Stimulated activated CD4-positive, alpha-beta T cell treated with anti-CD3 and anti-CD28 coated beads, Interleukin-4, amount 100 ng/mL, for 48 hours (primary cell): ENCODE results near the gene RETREG1.
"Not testable (repeated sequence)": the region's sequence is repeated elsewhere in the genome, so short reads cannot be mapped to it uniquely, and the experiment has no call there.

Source experiments
- DNase-seq, 2 donors: peaks; one replicate each; pipeline ENCODE4 v3.0.0-alpha.2; 2020; ENCODE audit warnings: low read depth in 2 of 2

RETREG1 gene

DNA sequence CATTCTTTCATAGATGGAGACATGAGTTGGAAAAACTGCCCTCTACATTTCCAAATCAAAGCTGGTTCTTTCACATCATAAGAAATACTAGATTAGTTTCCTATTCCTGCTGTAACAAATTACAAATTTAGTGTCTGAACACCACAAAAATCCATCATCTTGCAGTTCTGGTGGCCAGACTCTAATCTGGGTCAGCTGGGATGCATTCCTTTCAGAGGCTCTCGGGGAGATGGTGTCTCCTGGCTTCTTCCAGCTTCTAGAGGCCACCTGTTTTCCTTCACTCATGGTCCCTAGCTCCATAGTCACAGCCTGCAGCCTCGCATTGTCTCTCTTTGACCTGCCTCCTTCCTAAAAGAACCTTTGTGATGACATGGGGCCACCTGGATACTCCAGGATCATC lies 65.2 kb downstream of the RETREG1 start:
- DNase-seq, result no peak

DNA sequence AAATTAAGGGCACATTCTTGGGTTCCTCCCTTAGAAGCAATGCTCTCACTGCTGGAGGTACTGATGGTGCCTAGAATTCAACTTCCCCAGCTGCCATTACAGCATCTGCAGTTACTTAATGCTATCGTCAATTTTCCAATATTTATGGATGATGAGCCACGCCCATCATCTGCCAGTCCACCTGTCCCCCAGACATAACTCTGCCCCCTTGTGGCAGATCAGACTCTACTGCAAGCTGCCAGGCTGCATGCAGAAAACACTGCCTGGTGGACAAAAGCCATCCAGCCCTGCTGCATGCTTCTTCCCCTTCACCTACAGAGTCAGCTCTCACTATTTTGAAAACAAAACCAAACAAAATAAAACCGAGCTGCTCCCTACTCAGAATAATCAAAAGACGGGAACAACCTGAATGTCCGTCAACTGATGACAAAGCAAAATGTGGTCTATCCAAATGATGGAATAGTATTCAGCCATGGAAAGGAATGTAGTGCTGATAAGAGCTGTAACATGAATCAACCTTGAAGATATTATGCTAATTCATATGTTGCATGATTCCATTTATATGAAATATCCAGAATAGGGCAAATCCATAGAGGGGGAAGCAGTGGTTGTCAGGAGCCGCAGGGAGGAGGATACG lies 66.4 kb downstream of the RETREG1 start:
- DNase-seq, result peak; percentile 28 to 39

DNA sequence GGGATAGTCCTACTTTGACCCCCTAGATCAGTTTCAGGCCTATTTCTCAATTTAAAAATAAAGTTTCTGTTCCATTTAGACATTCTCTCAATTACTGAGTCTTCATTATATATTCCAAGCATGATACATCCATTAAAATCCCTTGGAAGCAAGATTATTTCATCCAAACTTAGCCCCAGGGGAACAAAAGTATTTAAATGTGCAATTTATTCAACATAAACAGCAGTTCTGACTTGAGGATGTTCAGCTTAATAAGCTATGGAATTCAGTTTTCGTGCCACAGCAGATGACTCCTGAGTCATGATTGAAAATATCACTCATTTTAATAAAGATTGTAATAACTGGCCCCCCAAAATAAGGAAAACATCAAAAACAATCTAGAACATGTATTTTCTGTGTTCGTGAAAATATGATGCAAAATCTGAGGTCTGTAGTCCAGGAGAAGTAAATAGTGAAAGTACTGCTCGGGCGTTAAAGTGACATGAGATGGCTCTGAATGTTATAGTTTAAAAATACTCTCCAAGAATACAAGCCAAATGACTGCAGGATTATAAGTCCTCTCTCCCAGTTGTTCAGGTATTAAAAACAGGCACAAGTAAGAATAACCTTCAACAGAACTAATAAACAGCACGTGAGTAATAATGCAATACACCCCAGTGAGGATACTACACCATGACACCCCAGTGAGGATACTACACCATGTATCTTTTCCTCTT lies 67.1 kb downstream of the RETREG1 start:
- no peak for DNase-seq

DNA sequence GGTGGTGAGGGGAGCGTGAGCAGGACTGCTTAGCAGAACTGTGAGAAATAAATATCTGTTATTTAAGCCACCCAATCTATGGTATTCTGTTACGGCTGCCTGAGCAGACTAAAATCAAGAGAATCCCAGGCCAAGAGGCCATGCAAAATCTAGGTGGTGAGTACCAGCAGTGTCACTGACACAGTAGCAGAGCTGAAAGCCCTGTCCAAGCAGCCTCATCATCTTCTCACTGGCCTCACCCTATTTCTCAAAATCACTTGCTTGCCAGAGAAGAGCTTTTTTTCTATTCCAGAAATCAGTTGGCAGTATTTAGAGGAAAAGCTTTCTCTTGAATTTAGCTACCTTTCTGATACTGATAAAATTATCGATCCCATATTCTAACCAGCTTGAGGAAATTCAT lies 68.0 kb downstream of the RETREG1 start:
- no peak for DNase-seq

DNA sequence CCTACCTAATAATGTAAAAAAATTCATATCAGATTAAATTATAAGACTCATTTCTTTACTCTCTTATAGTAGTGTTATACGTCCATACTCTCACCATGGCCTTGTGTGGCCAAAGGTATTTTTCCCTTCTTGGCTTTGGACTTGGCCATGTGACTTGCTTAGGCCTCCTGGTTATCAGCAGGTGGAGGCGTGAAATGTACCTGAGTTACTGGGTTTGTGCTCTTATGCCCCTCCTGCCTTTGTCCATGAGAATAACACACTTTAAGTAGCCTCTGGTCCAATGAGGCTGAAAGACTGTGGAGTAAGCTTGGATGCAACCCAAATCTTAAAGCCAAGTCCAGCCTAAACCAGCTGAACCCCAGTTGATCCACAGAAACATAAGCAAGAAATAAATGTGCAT lies 68.7 kb downstream of the RETREG1 start:
- no peak for DNase-seq

DNA sequence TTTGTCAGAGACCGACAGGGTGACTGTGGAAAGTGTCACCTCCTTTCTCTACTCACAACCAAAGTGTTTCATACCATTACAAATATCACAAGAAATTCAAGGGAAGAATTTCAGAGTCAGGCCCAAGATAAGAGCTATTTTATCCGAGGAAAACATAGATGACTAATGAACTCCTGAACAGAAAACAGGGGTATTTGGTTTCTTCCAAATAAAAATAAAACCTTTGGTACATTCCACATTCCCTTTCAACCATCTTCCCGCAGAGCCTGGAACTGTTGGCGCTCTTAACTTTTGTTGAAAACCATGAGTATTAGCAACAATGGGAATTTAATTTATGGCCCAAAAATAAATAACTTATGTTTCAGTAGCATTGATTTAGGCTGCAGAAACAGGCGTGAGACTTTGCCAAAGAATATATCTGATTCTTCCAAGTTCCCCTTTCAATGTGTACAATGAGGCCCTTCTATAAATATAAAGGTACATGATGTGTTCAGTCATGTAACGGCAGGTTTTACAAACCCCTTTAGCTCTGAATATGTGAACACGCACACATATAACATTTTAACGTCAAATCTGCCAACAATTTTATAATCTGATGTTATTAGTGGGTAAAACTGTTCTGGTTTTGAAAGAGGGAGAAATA lies 69.5 kb downstream of the RETREG1 start:
- no peak for DNase-seq

DNA sequence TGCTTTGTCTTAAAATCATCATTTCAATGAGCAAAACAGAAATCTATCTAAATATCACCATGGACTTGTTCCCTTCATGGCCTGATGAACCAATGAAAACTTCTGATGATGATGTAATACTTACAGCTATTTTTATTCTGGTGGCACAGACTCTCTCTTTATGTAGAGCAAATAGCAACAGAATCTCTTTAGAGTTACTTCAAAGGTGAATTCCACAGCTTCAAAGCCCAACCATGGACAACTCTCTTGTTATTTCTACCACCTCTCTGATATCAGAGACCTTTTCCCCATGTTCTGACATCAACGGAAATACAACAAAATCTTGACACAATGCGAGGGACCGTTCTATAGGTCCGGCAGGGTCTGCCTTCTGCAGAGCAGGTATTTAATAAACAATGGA lies 70.1 kb downstream of the RETREG1 start:
- no peak for DNase-seq

DNA sequence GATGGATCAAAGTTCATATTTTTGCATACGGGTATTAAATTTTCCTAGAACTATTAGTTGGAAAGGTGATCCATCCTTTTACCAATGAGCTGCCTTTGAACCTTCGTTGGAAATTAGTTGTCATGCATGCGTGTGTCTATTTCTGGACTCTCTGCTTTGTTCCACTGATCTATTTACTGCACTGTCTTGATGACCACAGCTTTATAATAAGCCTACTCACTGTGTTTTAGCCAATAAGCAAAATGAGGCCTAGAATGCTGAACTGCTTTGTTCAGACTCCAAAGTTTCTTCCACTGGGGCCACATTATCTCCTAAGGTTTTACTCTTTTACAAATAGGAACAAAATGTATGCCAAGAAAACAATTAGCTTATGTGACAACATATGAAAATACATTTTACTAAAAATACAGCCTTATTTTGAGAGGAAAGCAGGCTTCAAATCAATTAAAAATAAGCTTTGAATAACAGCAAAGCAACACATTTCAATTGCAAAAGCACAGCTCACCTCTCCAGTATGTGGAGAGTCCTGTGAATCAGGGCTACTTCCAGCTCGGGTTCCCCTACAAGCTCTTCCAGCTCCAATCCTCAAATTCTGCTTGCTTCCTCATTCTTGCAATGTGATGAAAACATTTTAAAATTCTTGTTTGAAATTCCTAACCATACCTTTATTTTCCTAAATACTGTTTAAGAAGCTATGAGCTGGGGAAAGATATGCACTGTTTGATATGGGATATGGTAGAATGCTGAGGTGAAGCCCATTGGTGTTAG lies 72.0 kb downstream of the RETREG1 start:
- no peak for DNase-seq

DNA sequence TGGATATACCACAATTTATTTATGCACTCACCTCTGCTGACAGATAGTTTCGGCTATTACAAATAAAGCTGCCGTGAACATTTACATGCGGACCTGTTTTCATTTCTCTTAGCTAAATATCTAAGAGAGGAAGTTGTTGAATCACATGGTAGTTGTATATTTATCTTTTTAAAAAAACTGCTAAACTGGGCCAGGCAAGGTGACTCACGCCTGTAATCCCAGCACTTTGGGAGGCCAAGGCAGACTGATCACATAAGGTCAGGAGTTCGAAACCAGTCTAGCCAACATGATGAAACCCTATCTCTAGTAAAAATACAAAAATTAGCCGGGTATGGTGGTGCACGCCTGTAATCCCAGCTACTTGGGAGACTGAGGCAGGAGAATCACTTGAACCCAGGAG lies 73.6 kb downstream of the RETREG1 start:
- not testable (repeated sequence) for DNase-seq

DNA sequence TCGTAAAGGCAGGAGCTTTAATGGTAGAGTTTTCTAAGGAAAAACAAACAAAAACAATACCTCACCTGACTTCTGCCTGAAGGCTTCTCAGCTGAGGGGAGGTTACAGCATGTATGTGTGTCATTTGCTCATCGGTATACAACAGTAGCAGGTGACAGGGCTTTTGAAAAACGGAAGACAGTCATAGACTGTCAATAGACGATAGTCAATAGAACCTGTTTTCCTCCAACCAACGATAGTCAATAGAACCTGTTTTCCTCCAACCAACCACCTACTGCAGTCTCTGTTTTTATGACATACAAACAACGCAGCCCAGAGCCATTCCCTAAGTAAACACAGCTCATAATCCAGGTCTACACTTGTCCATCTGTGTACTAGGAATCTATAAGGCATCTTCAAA lies 74.6 kb downstream of the RETREG1 start:
- no peak for DNase-seq

DNA sequence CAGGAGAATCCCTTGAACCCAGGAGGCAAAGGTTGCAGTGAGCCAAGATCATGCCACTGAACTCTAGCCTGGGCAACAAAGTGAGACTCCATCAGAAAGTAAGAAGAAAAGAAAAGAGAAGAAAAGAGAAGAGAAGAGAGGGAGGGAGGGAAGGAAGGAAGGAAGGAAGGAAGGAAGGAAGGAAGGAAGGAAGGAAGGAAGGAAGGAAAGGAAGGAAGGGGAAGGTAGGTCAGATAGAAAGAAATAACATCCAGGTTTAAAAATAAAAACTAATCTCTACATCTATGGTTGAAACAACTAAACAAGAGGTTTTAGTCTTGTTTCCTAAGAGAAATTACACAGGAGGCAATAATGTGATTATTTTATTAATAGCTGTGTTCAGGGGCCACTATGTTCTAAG lies 75.2 kb downstream of the RETREG1 start:
- DNase-seq, result not testable (repeated sequence)

DNA sequence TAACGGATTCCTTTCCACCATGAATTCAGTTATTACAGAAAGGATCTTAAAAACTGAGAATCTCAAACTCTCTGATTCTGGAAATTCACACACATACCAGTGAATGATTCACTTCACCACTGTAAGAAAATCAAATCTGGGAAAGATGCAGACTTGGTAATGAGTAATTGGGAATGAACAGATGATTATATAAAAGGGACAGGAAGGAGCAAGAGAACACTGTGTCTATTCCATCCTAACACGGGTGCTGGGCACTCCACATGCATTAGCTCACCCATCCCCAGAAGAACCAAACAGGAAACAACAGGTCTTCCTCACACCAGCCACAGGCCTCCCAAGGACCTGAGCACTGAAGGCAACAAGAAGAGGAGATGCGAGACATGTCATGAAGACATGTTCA lies 76.4 kb downstream of the RETREG1 start:
- DNase-seq, result no peak

DNA sequence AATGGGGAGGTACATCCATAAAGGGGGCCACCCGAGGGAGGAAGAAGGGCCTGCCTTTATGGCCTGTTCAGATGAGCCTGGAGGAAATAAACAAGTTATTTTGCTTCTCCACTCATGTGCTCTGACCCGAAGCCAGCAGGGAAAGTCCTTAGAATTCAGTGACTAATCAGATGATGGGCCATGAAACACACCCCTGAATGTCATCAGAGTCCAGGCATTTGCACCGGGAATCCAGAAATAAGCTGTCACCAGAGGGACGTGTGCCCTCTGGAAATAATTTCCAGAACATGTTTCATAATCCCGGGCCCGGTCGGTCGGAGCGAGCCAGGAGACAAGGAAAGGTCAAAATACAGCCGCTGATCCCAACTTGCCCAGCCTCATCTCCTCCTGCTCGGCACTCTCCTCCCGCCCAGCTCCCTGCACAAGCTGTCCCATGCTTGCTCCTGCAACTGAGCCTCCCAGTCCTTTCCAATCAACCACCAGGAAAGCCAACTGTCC lies 77.6 kb downstream of the RETREG1 start:
- no peak for DNase-seq

DNA sequence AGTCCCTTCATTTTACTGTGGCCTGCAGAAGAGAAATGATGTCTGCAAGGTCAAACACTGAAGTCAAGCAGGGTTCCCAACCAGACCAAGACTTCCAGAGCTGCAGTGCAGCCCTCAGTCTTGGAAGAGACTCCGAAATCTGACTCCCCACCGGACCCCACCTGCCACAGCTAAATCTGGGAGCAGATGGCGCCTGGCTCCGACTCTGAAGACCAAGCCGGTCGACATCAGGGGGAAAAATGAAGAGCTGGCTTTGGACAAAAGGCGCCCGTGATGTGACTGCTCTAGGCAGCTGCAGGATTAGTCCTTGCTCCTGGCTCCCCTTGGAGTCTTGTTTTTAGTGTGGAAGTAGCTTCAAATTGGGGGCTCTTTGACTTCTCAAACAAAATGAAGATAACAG lies 78.8 kb downstream of the RETREG1 start:
- no peak for DNase-seq

DNA sequence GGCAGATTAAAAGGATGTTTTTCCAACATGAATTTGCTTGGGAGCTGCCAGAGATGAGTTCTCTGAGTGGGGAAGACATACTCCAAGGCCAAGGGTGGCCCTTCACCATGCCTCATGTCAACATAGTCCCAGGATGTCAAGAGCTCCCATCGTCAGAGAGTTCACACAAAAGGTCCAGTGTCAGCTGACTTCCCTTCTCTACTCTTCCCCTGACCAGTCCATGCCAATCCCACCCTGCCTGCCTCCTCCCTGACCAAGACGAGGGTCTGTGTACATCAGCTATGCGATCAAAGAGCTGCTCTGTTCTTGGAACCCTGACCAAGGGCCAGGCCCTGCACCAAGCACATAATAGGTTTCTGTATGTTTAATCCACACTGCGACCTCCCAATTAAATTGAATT lies 80.0 kb downstream of the RETREG1 start:
- no peak for DNase-seq

DNA sequence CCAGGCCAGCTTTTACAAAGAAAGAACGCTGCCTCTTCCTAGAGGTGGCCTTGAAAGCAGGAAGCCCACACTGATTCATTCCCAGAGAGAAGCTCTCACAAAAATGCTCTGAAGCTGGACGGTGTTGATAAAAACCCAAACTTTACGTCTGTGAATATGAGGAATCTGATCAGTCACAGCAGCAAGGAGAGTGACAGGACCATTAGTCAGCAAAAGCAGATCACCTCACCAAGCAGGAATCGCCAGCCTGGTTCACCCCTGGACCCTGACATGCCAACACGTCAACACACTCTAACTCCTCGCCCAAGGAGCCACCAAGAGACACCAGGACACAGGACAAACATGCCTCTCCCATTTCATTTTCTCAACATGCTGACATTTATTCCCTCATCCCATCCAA lies 80.6 kb downstream of the RETREG1 start:
- DNase-seq, result no peak

DNA sequence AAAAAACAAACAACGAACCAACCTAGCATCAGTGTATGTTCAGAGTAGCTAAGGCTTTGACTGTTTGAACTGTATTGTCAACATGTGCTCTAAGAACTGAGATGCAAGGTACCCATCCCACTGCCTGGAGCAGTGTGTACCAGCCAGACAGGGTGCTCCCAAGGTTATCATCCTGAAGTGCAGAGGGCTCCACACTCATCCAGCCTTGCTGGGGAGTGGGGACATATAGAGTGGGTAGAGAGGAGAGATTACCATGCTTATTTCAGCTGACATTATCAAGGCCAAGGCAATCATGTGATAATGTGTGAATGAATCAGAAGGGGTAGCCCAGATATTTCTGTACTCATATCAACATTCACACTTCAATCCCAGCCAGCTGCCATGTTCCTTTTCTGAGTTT lies 82.5 kb downstream of the RETREG1 start:
- no peak for DNase-seq

DNA sequence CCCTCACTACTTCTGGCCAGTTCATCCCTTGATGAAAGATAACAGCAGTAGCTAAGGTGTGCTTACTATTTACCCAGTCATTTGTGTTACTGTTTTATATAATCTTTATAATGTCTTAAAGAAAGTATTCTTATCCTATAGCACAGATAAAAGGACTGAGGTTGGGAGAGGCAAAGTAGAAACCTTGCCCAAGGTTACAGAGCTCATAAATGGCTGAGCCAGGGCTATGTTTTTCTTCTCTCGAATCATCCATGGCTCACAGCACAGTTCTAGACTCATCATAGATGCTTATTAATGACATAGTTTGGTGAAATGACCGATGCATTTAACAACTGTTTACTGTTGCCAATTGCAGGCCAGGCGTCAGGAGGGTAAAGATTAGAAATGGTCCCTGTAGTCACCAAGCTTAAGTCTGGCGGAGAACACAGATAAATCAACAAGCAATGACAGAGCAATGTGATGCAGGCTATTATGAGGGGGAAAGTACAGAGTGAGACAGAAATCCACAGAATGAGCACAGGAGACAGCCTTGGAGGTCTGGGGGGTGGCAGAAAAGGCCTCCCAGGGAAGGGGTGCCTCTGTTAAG lies 85.6 kb downstream of the RETREG1 start:
- no peak for DNase-seq

DNA sequence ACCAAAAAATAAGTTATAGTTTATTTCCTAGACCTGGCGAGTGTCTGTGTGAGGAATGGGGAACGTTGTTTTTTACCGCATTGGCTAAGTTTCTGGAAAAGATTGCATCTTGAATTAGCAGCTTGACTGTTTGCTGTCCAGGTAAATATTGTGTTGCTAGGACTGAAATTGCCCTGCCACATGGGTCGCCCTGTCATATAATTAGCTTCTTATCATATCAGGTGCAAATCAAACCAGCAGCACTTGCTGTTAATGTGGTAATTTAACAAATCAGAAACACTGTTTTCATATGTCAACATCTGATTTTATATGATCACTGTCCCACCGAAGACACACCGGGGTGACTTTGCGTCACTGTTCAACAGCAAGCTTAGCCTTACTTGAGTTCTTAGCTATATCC lies 87.5 kb downstream of the RETREG1 start:
- DNase-seq, result no peak

DNA sequence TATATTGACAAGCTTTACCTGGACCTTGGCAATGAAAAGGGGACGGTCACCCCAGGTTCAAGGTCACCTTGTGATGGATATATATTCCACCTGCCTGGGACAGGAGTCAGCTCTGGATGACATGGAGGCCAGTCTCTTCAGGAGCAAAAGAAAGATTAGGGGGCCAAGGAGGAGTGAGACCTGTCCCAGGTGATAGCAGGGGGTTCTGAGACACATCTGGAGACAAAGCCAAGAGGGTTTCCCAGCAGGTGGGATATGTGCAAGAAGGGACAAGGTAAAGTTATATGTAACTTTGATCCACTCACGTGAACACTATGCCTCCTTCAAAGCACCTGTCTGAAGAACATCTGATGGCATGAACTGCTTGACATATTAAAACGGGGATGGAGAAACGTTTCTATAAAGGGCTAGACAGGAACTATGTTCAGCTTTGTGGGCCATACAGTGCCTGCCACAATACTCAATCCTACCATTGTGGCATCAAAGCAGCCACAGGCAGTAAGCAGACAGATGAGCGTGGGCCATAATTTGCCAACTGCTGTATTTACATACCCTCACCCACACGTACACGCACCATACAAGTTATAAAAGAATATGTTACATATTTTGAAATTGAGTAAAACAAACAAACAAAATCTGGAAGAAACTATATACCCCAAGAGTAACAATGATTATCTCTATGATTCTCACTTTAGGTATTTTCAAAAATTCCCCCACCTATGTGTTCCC lies 88.3 kb downstream of the RETREG1 start:
- DNase-seq, result no peak

DNA sequence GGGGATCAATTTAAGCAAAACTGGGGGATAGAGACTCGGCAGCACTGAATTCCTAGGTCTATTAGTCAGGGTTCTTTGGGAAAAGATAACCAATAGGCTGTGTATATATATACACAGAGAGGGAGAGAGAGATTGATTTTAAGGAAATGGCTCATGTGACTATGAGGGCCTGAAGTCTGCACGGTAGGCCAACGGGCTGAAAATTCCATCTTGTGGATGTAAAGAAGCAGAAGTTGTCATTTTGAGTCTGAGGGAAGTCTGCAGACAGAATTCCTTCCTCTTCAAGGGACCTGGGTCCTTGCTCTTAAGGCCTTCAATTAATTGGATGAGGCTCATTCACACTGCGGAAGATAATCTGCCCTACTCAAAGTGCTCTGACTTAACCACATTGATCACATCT lies 91.1 kb downstream of the RETREG1 start:
- DNase-seq, result no peak
